ENCODE data around the gene RRP1B. TPM values are rescaled to one million over a fixed set of nuclear protein-coding genes. Genes with fewer than 3 reads are reported as not detected.

Gene RRP1B
- total RNA-seq, 1 donor from 2014 or later = 32.0 TPM

- no peaks in the 10 kb centered on the region for H3K9me3 Mint-ChIP-seq
- peaks cover 3% of the 10 kb centered on the region for H3K4me1 Mint-ChIP-seq
- no peak overlapping the region for H3K4me3 Mint-ChIP-seq
- H3K36me3 Mint-ChIP-seq (ENCODE audit: low read depth) = peaks cover 28% of the 10 kb centered on the region
- POLR2A ChIA-PET = interaction anchor here (0.5 to 0.6 kb wide), 3 partner anchors 18 to 29 kb away, joined by 3 to 4 read pairs (median 4); no protein-coding TSS in a partner anchor
- intact Hi-C loops (cut with micrococcal nuclease) = no loop called here
- no peak for TF ChIP-seq CTCF (IDR thresholded peaks at IDR 0.05)
- H3K27me3 Mint-ChIP-seq = no peaks in the 10 kb centered on the region
- no peak overlapping the region for H3K27ac Mint-ChIP-seq
- DNase-seq = no peak
- CTCF ChIA-PET = no interaction called here
- ATAC-seq (ENCODE audit: low read depth) = no peak
Observed at GRCh38 chr21:43735236-43736091, 76.1 kb downstream of the RRP1B start.

DNA sequence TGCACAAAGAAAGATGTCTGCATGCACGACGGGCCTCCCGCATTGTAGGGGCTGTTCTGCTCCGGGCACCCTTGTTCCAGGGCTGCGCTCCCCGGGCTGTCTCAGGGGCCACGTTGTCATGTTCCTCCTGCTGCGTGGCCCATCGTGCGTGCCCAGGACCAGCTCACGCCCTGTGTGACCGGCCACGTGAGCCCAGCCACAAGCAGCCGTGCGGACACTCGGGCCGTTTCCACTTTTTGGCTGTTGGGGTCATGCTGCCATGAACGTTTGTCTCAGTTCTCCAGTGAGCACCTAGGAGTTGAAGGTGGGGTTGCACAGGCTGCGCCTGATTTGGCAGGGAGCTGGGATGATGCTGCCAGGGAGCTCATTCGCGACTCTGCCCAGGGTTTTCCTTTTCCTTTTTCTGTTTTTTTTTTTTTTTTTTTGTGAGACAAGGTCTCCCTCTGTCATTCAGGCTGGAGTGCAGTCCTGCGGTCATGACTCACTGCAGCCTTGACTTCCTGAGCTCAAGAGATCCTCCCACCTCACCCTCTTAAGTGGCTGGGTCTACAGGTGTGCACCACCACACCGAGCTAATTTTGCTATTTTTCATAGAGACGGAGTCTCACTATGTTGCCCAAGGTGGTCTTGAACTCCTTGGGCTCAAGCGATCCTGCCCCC is 77.0 kb downstream of the RRP1B start:
- POLR2A ChIA-PET = interaction anchor here (0.6 to 0.7 kb wide), 3 partner anchors 19 to 67 kb away, joined by 4 read pairs; no protein-coding TSS in a partner anchor
- intact Hi-C loops (cut with micrococcal nuclease) = no loop called here
- DNase-seq = no peak
- H3K27me3 Mint-ChIP-seq = no peaks in the 10 kb centered on the region
- H3K9me3 Mint-ChIP-seq = no peaks in the 10 kb centered on the region
- no peak for TF ChIP-seq CTCF (IDR thresholded peaks at IDR 0.05)
- CTCF ChIA-PET = no interaction called here
- H3K4me1 Mint-ChIP-seq = peaks cover 6% of the 10 kb centered on the region
- H3K4me3 Mint-ChIP-seq = no peak overlapping the region
- peaks cover 25% of the 10 kb centered on the region for H3K36me3 Mint-ChIP-seq (ENCODE audit: low read depth)
- H3K27ac Mint-ChIP-seq = no peak overlapping the region
- ATAC-seq (ENCODE audit: low read depth) = no peak

DNA sequence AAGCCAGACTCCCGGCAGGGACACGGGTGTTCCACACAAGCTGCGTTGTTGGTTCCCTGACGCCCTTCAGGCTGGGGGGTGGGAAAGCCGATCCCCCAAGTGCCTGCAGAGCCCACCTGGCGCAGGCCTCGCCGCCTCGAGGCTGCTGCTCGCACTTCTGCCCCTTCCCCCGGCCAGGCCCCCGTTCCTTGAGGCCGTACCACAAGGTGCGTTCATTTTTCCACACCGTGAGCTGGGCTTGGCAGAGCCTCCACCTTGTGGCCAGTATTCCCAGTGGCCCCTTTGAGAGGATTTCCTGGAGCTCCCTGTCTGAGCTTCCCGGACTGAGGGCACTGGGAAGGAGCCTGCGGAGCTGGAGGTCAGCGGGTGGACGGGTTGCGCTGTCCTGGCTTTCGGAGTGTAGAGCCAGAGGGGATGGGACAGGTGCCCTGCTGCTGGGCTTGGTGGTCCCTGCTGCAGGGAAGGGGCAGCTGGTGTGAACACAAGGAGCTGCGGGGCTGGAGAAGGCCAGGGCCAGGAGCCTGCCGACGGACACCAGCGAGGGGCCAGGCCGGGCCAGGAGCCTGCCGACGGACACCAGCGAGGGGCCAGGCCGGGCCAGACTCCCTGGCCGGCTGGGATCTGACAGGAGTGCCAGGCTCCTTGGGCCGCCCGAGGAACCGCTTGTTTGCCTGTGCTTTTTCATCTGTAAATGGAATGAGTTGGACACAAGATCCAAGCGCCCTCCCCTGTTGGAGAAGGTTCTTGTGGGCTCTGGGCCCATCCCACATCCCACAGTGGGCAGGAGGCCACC is 78.0 kb downstream of the RRP1B start:
- no peak for TF ChIP-seq CTCF (IDR thresholded peaks at IDR 0.05)
- intact Hi-C loops (cut with micrococcal nuclease) = no loop called here
- CTCF ChIA-PET = no interaction called here
- H3K4me1 Mint-ChIP-seq = peaks cover 6% of the 10 kb centered on the region
- POLR2A ChIA-PET = interaction anchor here (0.7 kb wide), 1 partner anchor 68 kb away, joined by 4 read pairs; no protein-coding TSS in a partner anchor
- no peak for DNase-seq
- no peaks in the 10 kb centered on the region for H3K27me3 Mint-ChIP-seq
- no peaks in the 10 kb centered on the region for H3K9me3 Mint-ChIP-seq
- no peak for ATAC-seq (ENCODE audit: low read depth)
- H3K36me3 Mint-ChIP-seq (ENCODE audit: low read depth) = peaks cover 23% of the 10 kb centered on the region
- H3K4me3 Mint-ChIP-seq = no peak overlapping the region
- H3K27ac Mint-ChIP-seq = no peak overlapping the region

DNA sequence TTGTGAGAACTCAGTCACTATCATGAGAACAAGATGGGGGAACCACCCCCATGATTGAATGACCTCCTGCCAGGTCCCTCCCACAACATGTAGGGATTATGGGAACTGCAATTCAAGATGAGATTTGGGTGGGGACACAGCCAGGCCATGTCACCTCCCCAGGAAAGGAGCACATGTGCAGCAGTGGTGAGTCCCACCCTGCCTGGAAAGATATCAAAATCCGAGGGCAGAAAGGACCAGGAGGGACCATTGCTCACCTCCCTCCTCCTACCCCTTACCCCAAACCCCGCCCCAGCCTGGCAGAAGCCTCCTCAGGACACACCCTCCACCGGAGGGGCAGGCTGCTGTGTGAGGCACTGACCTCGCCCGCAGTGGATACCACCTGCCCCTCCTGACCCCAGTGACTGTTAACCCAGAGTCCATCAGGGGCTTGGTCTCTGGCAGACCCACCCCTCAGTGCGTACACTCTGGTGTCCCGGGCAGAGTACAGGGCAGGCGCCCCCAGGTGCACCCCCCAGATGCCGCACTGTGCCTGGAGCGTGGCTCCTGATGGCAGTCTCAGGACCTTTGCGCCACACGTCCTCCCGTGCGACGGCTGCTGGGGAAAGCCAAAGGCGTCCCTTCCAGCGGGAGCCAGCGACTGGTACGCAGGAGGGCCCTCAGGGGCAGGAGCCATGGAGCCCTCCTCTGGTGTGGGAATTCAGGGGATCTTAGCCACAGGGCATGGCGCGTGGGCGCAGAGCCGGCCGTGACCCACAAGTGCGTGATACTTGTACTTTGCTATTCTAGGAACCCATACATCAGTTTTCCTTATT is 80.5 kb downstream of the RRP1B start:
- H3K27ac Mint-ChIP-seq = no peak overlapping the region
- no peak for TF ChIP-seq CTCF (IDR thresholded peaks at IDR 0.05)
- peaks cover 4% of the 10 kb centered on the region for H3K4me1 Mint-ChIP-seq
- H3K27me3 Mint-ChIP-seq = no peaks in the 10 kb centered on the region
- CTCF ChIA-PET = no interaction called here
- no peaks in the 10 kb centered on the region for H3K9me3 Mint-ChIP-seq
- no peak overlapping the region for H3K4me3 Mint-ChIP-seq
- POLR2A ChIA-PET = interaction anchor here (0.6 kb wide), 1 partner anchor 17 kb away, joined by 3 read pairs; no protein-coding TSS in a partner anchor
- ATAC-seq (ENCODE audit: low read depth) (no peak), DNase-seq (no peak)
- intact Hi-C loops (cut with micrococcal nuclease) = no loop called here
- H3K36me3 Mint-ChIP-seq (ENCODE audit: low read depth) = peaks cover 25% of the 10 kb centered on the region

Measured in activated B cell treated with CpG ODN at 0.5 μM for 24 hours (primary cell).